Measurements from ENCODE around the gene OSBPL6. TPM values are rescaled to one million over a fixed set of nuclear protein-coding genes. Genes with fewer than 3 reads are reported as not detected.
A peak's percentile ranks its signal among the peaks of the same experiment; 100 is the strongest.

OSBPL6 gene
- total and polyA plus RNA-seq, 10 of the 15 experiments (the other 5 are each of a cell fraction or from before 2014, with no cell fraction given), result 0.01 to 0.08 (median 0.03) TPM; not detected in 5

- intact Hi-C loops (cut with micrococcal nuclease; ENCODE audit: unreplicated experiment), result loop anchor here (1.0 kb wide), 1 partner anchor 36 kb away; no protein-coding TSS in a partner anchor
- POLR2A ChIA-PET, result interaction anchor here (0.6 to 3.2 kb wide), 14 partner anchors 8 to 349 kb away, joined by 3 to 21 read pairs (median 4); no protein-coding TSS in a partner anchor
- TF ChIP-seq BACH1 (IDR thresholded peaks at IDR 0.05; ENCODE audit: borderline replicate concordance) (no peak), ZNF207 (IDR thresholded peaks at IDR 0.05; ENCODE audit: borderline replicate concordance) (no peak), USF1 (IDR thresholded peaks at IDR 0.05; ENCODE audit: borderline replicate concordance, extremely low read length, insufficient read depth, low read depth, low read length) (no peak), ZNF24 (IDR thresholded peaks at IDR 0.05) (no peak), CTCF (IDR thresholded peaks at IDR 0.05 in 2 of 3, conservative IDR thresholded peaks at IDR 0.05 in 1 of 3; ENCODE audit: control insufficient read depth in 2 of 3, extremely low read depth in 1 of 3, insufficient read depth in 1 of 3, low read depth in 3 of 3, low read length in 3 of 3) (no peak), RFX5 (IDR thresholded peaks at IDR 0.05; ENCODE audit: low read depth, low read length) (no peak), FOXK2 (IDR thresholded peaks at IDR 0.05) (no peak), ZNF384 (IDR thresholded peaks at IDR 0.05; ENCODE audit: borderline replicate concordance, low read depth, low read length) (no peak), IRF4 (IDR thresholded peaks at IDR 0.05; ENCODE audit: low read depth, low read length) (no peak), SUPT20H (IDR thresholded peaks at IDR 0.05; ENCODE audit: borderline replicate concordance, control insufficient read depth, low read depth, low read length) (no peak), E4F1 (IDR thresholded peaks at IDR 0.05; ENCODE audit: borderline replicate concordance, partially characterized antibody) (no peak), BCL11A (IDR thresholded peaks at IDR 0.05; ENCODE audit: low read depth, low read length) (no peak), JUNB (IDR thresholded peaks at IDR 0.05) (no peak), ATF3 (IDR thresholded peaks at IDR 0.05; ENCODE audit: borderline replicate concordance, extremely low read depth, low read depth, low read length) (no peak), IKZF2 (IDR thresholded peaks at IDR 0.05) (0 out of 4 replicates have a peak, but pooled peaks of 1 of the 2 experiments have one; percentile 38), ZNF217 (IDR thresholded peaks at IDR 0.05) (no peak), IKZF1 (conservative IDR thresholded peaks at IDR 0.05) (peak; percentile 81; the same call in 1 of the 2 replicates), ELK1 (IDR thresholded peaks at IDR 0.05; ENCODE audit: low read depth, low read length) (no peak)
These were observed 256.1 kb downstream of the OSBPL6 start for GRCh38 chr2:178450524-178450773.

More at GRCh38 chr2:178450524-178450773, 256.1 kb downstream of the OSBPL6 start:
- DNase-seq (ENCODE audit: low read depth, low spot score), result no peak
- Histone ChIP-seq H4K20me1 (ENCODE audit: control insufficient read depth, insufficient read depth) (no peaks in the 10 kb centered on the region), H3K27ac (ENCODE audit: control insufficient read depth, insufficient read depth) (peak overlapping the region; percentile 94), H3K9ac (ENCODE audit: control insufficient read depth, insufficient read depth, low read length) (peak overlapping the region; percentile 99), H3K4me3 (peak overlapping the region; percentile 94), H3K4me1 (ENCODE audit: control insufficient read depth, insufficient read depth, low read length) (peaks cover 9% of the 10 kb centered on the region), H3K36me3 (ENCODE audit: control insufficient read depth in 2 of 2, insufficient read depth in 2 of 2, low read length in 1 of 2) (peaks cover 2 to 14% of the 10 kb centered on the region in 2 experiments; a peak in 3 of 4 replicates), H3K27me3 (replicated peaks in 1 of 2; ENCODE audit: control insufficient read depth in 2 of 2, insufficient read depth in 2 of 2, low read length in 1 of 2) (no peaks in the 10 kb centered on the region), H3K9me3 (replicated peaks; ENCODE audit: control insufficient read depth, insufficient read depth, low read length) (no peaks in the 10 kb centered on the region), H3K79me2 (ENCODE audit: control insufficient read depth, insufficient read depth, low read length) (peaks cover 28% of the 10 kb centered on the region), H2AFZ (ENCODE audit: control insufficient read depth, low read depth, low read length) (peak overlapping the region; percentile 95), H3K4me2 (ENCODE audit: control insufficient read depth, insufficient read depth) (peak overlapping the region; percentile 84)
- ChIA-PET SMC1A (ENCODE audit: uncharacterized antibody, unreplicated experiment) (interaction anchor here (0.9 to 4.7 kb wide), 10 partner anchors 8 to 77 kb away, joined by 3 to 24 read pairs (median 6); no protein-coding TSS in a partner anchor), RAD21 (ENCODE audit: unreplicated experiment) (interaction anchor here (0.9 to 3.5 kb wide), 8 partner anchors 17 to 77 kb away, joined by 3 to 26 read pairs (median 6); no protein-coding TSS in a partner anchor), CTCF (interaction anchor here (0.9 to 5.5 kb wide), 9 partner anchors 10 to 84 kb away, joined by 3 to 41 read pairs (median 3); no protein-coding TSS in a partner anchor)
- WGBS (ENCODE audit: insufficient coverage, insufficient replicate concordance, low lambda C conversion rate, missing lambda C conversion rate), result 0% methylated on average over 12 of the region's 25 CpGs
- no TSS peak for BruUV-seq (replicated peaks)
- peak; percentile 65 for ATAC-seq
- in situ Hi-C loops (cut with MboI), result no loop called here
- FAIRE-seq, result no peak
